HG02623 (cell line): ENCODE results near the gene CA10.

Experiments used
- ATAC-seq: cut with Tn5 transposase; IDR thresholded peaks from one replicate; pipeline ENCODE4 v1.9.1; 2021; ENCODE audit warnings: moderate library complexity; ENCODE audit not compliant: unreplicated experiment

CA10 gene

DNA sequence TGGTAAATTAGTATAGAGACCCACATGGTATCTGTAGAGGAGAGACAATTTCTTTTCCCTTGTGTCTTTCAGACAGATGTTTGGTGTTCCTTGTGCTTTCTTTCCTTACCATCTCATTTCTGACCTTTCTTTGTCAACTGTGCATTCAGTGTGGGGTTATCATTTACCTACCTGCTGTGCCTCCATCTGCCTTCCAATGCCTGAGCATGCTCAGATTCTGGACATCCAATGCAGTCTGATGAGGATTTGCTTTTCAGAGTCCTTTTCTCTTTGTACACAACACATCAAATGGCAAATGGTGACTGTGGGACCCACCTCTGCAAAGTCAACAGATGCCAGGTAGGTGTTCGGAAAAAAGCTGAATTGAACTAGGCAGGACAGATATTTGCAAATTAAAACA is 364.8 kb downstream of the CA10 start:
- ATAC-seq: no peak

DNA sequence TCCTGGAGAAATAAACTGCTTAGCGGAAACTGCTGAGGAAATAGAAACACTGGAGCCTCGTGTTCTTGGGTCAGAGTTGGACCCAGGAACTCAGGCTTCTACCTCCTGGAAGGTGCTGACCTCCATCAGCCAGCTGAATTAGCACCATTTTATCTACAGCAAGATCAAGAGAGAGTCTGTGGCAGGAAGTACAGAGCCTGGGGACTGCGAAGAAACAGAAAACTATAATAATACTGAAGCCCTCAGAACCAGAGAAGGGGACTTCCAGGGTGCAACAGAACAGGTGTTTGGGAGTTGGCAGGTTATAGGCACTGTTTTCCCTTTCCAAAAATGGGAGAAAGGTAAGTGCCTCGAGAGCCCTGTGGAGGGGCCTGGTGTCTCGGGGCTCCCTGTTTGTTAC is 379.7 kb downstream of the CA10 start:
- ATAC-seq: no peak

DNA sequence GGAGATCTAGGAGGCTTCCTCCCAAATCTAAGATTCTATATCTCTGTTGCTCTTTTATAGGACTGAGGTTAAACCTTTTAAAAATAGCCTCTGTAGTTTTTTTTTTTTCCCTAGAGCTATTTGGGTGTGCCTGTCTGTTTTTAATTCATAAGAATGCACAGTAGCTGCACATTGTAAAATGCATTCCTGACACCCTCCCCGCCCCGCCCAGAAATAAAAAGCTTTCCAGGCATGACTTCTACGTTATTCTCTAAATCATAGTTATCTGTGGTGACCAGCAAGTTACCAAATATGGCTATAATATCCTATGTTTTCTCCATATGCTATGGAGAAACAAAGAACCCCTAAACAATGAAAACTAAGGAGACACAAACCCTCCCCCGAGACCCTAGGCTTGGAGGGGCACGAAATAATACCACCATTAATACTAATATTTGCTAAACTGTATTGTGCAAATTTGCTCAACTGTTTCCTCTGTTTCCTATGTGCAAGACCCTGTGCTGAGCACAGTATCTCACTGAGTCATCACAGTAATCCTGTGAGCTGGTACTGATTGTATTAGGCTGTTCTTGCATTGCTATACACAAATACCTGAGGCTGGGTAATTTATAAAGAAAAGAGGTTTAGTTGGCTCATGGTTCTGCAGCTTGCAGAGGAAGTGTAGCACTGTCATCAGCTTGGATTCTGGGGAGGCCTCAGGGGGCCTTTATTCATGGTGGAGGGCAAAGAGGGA is 388.3 kb downstream of the CA10 start:
- ATAC-seq: no peak

DNA sequence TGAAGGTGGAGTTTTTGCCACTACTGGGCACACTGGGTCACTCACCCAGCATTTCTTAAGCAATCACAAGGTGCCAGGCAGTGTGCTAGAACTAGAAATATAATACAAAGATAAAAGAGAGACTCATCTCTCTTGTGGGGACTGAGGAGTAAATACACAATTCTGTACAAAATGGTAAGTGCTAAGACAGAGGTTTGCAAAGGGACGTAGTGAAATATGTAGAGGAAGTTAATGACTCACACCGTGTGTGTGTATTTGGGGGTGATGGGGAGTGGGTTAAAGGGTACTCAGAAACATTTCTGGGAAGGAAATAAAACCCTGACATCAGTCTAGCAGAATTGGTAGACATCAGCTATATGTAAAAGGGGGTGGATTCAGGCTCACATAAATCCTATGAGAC is 389.3 kb downstream of the CA10 start:
- ATAC-seq: no peak

DNA sequence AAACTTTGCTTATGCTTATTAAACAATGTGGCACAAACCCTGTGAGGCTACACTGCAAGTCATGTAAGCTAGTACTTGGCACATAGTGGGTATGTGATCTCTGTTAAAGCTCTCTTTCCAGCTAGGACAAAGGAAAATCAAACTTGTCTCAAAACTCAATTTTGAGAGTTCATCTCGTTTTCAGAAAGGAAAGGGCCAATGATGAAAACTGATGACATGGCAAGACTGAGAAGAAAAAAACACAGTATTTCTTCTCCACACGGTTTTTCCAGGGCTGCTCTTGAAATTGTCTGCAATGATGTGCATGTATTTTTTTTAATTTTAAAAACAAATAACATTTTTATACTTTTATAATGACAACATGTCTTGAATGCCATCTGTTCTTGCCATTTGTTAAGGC is 389.8 kb downstream of the CA10 start:
- ATAC-seq: no peak

DNA sequence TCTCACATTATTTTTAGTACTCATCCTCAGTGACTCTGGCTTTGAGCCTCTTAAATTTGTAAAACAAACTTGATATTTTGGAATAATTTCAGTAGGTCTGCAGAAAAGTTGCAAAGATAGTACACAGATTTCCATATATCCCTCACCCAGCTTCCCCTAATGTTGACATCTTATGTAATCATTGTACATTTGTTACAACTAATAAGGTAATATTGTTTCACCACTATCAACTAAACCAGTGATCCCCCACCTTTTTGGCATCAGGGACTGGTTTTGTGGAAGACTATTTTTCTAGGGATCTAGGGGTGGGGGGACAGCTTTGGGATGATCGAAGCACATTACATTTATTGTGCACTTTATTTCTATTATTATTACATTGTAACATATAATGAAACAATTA is 391.2 kb downstream of the CA10 start:
- ATAC-seq: no peak

DNA sequence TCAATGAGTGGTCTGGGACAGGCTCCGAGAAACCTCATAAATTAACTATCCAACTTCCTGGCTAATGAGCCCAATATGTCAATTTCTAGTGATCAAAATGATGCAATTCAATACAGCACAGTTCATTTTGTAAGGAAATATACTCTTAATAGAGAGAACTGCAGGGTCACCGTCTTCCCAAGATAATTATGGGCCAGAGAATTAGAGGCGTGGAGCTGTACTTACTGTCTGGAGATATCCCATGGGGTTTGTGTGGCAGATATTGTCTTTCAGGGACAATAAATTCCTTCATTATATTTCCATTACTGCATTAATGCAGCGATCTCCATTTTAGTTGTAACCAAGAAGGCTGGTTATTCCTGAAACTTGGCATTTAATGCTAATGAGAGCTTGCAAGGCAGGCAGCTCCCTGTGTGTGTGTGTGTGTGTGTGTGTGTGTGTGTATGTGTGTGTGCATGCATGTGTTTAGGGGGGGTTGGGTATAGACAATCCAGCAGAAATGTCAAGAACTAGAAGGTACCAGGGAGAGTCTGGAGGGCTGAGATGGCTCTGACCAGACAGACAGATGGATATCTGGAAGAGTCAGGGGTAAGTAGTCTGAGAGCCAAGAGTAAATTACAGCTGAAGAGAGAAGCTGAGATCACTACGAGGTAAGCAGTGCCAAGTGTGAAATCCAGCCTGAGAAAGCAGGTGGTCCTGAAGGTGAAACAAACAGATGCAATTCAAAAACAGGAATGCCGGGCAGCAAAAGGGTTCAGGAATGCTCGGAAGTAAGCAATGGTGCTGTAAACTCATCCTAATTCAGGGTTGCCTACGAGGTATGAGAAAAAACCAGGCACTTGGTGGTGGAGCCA is 393.0 kb downstream of the CA10 start:
- ATAC-seq: no peak

DNA sequence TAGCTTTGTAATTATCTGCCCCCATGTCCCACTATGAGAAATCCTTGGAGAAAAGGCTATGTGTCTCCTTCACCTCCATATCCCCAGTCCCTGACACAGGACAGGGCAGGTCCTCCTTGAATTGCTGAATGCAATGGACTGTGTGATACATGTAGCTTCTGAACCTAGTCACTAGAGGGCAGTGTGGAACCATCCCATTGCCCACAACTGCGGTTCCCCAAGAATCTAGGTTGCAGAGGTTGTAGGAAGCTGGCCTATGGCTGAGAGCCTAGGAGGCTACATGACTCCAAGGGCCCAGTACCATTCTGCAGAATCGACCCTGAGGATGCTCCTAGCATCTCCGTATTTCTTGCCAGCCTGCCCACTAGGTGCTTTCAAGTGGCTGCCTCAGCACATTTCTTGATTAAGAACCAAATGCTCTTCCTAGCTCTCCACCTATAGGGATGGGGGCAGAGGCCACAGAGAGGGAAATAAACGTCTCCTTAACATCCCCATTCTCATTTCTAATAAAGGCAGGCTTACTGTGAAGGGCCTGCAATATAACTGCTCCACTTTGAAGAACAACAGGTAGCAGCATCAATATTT is 394.0 kb downstream of the CA10 start:
- ATAC-seq: peak; percentile 97

DNA sequence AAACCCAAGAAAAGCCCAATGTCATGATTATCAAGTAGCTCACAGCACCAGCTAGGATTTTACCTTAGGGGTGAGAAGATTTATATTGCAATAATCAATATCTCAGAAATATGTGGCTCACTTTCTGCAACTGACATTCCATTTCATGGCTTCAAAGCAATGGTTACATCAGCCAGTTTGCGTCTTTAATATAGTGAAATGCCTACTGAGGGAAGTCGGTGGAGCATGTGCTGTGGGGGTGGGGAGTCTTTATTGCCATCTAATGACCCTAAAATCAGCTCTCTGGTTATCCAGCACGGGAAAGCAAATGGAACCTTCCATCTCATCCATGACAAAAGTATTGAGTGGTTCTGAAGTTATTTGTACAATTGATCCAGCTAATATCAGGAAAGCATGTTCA is 395.5 kb downstream of the CA10 start:
- ATAC-seq: no peak

DNA sequence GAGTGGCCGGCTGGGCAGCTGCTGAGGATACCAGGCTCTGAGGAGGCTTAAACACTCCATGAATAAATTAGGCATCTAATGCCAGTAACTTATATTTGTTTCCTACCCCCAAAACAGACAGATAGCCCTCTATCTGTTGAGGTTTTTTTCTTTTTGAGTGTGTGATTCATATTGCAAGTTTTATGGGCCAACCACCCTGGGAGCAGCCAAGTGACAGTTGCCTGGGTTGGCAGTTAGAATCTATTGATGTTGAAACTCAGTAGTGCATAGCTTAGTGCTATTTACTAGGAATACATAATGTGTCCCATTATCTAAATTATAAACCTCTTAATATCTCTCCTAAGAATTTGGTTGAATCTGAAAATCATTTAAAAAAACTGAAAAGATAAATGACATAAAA is 397.4 kb downstream of the CA10 start:
- ATAC-seq: no peak

DNA sequence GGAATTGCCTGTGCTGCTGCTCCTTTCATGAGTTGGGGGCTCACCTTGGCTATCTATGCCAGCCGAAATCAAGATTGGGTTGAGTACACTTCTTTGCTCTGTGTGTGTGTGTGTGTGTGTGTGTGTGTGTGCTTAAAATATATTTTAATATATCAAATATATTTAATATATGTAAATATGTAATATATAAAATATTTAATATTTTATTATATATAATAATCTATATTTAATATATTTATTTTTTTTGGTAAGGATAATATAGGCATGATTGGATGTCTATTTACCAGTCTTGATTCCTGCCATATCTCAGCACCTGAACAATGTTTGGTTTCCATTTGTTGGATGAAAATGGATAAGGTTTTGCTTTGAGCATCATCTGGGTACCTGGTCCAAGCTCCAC is 399.3 kb downstream of the CA10 start:
- no peak for ATAC-seq

DNA sequence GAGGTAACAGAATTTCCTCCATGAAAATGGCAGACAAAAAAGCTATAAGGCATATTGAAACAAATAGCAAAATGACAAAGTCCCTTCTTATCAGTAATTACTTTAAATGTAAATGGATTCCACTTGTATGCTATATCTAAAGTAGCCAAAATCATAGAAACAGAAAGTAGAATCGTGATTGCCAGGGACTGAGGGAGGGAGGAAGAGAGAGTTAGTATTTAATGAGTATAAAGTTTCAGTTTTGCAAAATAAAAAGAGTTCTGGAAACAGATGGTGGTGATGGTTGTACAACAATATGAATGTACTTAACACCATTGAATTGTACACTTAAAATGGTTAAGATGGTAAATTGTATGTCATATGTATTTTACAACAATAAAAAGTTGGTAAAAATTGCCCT is 407.4 kb downstream of the CA10 start:
- ATAC-seq: no peak

DNA sequence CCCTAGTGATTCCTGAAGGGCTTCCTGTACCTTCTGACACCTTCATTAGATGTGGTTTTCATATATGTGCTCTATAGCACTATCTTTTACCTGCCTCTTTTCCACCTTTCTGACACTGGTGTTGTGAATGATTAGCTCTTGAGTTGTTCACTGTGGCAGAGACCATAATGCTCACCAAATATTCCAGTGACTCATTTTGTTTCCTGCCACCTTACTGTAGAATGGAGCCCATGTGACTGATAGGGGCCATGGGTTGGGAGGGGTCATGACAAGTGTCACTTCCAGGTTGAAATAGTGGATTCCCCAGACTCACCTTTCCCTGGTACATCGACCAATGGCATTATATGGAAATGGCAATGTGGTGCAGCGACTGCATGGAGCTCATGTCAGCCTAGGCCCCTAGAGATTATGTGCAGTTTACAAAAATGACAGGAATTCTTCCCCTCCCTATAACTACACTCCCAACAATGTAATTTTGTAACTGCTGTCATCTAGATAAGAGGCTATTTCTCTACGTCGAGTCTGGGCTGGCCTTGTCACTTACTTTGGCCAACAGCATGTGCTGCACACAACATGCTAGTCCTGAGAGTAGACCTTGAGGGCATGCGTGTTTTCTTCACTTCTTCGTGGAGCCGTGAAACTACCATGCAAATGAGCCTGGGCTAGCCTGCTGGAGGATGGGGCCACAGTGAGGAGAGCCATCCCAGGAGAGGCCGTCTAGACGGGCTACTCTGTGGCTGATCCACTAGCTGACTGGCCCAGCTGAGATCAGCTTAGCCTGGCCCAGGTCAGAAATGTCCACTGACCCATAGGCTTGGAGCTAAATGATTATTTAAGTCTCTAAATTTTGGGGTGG is 409.5 kb downstream of the CA10 start:
- no peak for ATAC-seq

DNA sequence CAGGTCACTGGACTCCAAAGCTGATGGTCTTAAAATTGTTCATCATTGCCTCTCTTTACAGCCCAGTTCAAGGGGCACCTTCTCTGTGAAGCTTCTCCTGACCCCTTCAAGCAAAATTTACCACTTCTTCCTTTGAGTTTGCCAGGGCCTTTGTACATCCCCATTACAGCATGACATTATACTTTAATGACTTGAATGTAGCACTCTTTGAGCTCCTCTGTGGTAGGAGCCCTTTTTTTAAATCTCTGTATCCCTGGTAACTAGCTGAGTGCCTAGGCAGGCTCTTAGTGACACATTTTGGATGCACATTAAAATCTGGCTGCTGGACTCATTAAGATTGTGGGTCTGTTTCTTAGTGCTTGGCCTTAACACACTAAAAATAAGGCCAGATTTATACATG is 412.1 kb downstream of the CA10 start:
- no peak for ATAC-seq

DNA sequence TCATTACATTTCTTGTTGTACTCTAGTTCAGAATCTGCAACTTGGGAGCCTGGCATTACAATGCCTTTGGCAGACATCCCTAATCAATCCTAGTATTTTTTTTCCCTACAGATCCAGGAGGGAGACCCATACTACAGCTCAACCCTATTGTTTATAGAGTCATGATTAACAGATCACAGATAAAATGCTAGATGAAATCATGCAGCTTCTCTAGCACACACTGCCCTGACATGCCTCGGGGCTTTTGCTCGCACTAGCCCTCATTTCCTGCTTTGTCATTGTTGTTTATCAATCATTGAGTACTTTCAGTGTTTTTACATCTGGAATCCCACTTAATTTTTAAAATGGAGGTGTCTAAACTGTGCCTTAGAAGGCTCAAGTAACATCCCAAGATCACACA is 412.5 kb downstream of the CA10 start:
- ATAC-seq: no peak

DNA sequence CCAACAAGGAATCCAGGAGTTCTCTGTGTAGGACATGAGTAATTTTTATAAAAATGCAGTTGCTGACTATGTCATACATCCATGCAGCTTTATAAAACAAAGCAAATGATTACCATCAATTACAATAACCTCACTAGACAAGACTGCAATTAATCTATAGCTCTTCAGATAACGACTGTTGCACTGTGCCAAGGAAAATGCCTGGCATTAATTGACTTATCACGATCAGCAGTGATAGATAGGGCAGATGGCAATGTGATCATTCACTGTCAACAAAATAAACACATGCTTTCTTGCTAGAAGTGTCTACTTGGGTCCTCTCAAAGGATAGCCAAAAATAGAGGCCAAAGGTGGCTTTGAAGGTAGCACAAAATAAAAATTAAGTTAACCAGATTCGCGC is 415.0 kb downstream of the CA10 start:
- no peak for ATAC-seq

DNA sequence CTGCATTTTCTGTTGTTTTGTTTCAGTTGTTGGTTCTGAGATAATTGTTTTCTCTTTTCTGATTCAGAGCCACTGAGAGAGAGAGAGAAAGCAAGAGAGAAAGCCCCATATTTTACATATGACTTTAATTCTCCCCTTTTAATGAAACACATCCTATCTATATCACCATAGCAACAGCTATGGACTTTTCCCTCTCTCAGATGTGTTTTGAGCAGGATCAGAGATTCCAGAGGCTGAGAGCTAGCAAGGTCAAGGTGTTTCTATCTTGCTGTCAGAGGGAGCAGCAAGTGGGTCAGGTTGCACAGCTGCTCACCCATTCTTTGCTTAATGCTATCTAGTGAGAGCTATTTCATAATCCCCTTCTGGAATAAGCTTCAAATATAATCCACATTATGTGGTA is 415.9 kb downstream of the CA10 start:
- ATAC-seq: no peak

DNA sequence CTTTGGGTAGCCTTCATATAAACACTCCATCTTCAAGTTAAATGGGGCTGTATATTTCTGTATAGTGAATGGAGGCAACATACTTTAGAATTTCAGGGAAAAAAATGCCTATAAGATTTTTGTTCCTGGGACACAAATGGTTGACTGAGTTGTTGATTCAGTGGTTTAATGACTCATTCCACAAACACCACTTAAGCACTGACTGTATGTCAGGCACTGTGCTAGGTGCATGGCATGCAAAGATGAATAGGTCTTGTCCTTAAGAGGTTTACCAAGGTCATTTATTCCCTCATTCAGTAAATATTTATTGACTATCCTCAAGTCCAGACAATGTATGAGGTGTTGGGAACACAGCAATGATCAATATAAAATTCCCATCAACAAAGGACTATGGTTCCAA is 417.1 kb downstream of the CA10 start:
- ATAC-seq: no peak

DNA sequence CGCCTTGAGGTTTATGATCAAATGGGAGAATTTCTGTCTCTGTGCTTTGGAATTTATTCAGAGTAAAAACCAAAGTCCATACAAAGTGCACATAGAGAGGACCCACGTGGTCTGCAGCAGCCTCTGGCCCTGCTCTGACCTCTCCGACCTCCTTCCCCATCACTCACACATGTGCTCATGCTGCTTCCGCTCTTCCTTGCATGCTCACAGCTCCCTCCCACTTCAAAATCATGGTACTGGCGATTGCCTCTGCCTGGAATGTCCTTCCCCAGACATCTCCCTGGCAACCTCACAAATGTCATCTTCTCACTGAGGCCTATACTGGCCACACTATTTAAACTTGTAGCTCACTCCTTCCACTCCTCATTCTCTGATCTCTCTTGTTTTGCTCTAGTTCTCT is 418.0 kb downstream of the CA10 start:
- no peak for ATAC-seq

DNA sequence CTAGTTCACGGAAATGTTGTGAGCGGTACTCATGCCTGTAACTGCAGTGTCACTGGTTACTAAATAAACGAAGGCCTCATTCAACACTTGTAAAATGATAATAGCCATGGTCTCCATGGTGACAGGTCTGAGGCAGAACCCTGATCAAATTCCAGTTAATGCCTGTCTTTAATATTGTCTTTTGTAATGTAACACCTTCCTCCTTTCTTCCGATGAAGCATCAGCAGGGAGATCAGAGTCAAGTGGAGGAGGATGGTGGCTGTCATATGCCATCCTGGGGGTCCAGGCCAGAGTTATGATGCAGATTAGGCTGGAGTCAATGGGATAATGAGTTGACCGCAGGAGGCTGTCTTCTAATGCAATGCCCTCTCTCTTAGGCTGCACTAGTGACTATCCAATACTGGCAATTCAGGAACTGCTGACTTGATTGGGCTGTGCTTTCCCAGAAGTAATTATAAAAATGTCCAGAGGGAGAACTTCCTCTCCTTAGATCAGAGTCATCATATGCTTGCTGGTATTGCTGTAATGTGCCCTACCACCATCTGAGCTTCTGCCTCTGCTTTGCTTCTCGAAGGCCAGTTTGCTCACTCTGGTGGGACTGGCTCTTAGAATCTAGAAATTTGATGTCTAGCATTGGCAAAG is 419.1 kb downstream of the CA10 start:
- no peak for ATAC-seq

DNA sequence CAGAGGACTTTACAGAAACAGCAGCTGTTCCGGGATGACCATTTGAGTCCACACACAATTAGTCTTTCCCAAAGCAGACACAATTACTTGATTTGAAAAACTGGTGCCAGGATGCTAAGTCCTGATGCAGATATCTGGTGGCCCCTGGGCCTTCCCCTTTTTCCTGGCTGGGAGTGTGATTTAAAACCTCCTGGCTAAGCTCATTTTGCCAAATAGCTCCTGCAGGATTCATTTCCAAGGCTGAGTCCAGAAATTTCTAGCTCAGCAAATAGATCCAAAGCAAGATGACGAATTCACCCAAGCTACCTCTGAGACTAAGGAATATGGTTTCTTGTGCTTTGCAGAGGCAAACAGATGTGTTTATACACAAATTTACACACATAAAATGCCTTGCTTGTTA is 422.2 kb downstream of the CA10 start:
- no peak for ATAC-seq
